GM10248 (cell line): Measurements from ENCODE around the gene C11orf21.

ENCODE experiments used
- CTCF ChIA-PET: fragments of 300-600 bp; sonication (Branson Sonifier 250); formaldehyde crosslinking; extraction: SDS; loops from one replicate; lab custom pipeline; 2021; ENCODE audit warnings: antibody characterized with exemption; lab: Yijun Ruan, JAX
- POLR2A ChIA-PET: fragments of 350-650 bp; sonication (Branson Sonifier 250); formaldehyde crosslinking; extraction: SDS; loops from one replicate; lab custom pipeline; 2020; ENCODE audit warnings: antibody characterized with exemption; lab: Yijun Ruan, JAX
- DNase-seq: peaks from one replicate; pipeline ENCODE4 v3.0.0; 2012; ENCODE audit errors: extremely low spot score
- TF ChIP-seq, protein P1 (sequence below): IDR thresholded peaks from 2 replicates; pipeline ENCODE4 v1.5.1; 2012; ENCODE audit warnings: mild to moderate bottlenecking, low read depth; ENCODE audit errors: extremely low read depth, missing control alignments, control extremely low read depth

C11orf21 gene

GRCh38 chr11:2260491-2261364 lies 41.0 kb downstream of the C11orf21 start:
- POLR2A ChIA-PET, result no interaction called here
- CTCF ChIA-PET, result no interaction called here
- TF ChIP-seq, protein P1, sequence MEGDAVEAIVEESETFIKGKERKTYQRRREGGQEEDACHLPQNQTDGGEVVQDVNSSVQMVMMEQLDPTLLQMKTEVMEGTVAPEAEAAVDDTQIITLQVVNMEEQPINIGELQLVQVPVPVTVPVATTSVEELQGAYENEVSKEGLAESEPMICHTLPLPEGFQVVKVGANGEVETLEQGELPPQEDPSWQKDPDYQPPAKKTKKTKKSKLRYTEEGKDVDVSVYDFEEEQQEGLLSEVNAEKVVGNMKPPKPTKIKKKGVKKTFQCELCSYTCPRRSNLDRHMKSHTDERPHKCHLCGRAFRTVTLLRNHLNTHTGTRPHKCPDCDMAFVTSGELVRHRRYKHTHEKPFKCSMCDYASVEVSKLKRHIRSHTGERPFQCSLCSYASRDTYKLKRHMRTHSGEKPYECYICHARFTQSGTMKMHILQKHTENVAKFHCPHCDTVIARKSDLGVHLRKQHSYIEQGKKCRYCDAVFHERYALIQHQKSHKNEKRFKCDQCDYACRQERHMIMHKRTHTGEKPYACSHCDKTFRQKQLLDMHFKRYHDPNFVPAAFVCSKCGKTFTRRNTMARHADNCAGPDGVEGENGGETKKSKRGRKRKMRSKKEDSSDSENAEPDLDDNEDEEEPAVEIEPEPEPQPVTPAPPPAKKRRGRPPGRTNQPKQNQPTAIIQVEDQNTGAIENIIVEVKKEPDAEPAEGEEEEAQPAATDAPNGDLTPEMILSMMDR, result no peak
- DNase-seq, result no peak

- CTCF ChIA-PET, result no interaction called here
- no peak for DNase-seq
- POLR2A ChIA-PET, result interaction anchor here (0.5 kb wide), 1 partner anchor 117 kb away, joined by 3 read pairs; no protein-coding TSS in a partner anchor
- TF ChIP-seq, protein P1, result no peak
Measured at GRCh38 chr11:2259897-2260451, 41.7 kb downstream of the C11orf21 start.

DNA sequence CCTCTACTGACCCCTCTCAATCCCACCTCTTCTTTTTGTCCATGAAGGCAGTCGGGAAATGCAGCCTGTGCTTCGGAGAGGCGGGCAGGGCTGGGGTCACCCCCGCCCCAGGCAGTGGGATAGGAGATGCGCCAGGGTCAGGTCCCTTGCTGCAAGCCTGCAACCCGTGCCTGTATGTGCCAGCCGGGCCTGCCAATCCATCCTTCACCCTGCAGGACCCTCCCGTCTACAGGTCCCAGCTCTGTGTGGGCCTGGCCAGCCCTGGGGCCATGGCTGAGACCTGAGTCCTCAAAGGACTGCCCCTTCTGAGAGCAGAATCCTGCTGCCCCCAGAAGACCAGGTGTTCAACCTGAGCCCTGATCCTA lies 42.3 kb downstream of the C11orf21 start:
- DNase-seq, result no peak
- CTCF ChIA-PET, result no interaction called here
- TF ChIP-seq, protein P1, result no peak
- POLR2A ChIA-PET, result interaction anchor here (0.5 kb wide), 1 partner anchor 117 kb away, joined by 3 read pairs; no protein-coding TSS in a partner anchor

- POLR2A ChIA-PET, result no interaction called here
- CTCF ChIA-PET, result no interaction called here
- DNase-seq, result no peak
- TF ChIP-seq, protein P1, result no peak
Measured at GRCh38 chr11:2258501-2259465, 42.9 kb downstream of the C11orf21 start.

- ChIA-PET CTCF (no interaction called here), POLR2A (no interaction called here)
Measured at GRCh38 chr11:2256951-2257700, 44.6 kb downstream of the C11orf21 start.

More at GRCh38 chr11:2256951-2257700, 44.6 kb downstream of the C11orf21 start:
- no peak for DNase-seq
- TF ChIP-seq, protein P1, result no peak
